GM19452 (cell line): ENCODE results near the gene SLC39A9.
"Not testable (repeated sequence)": the region's sequence is repeated elsewhere in the genome, so short reads cannot be mapped to it uniquely, and the experiment has no call there.

Source experiments
- ATAC-seq: cut with Tn5 transposase; IDR thresholded peaks from one replicate; pipeline ENCODE4 v1.9.1; 2021; ENCODE audit not compliant: unreplicated experiment

SLC39A9 gene

DNA sequence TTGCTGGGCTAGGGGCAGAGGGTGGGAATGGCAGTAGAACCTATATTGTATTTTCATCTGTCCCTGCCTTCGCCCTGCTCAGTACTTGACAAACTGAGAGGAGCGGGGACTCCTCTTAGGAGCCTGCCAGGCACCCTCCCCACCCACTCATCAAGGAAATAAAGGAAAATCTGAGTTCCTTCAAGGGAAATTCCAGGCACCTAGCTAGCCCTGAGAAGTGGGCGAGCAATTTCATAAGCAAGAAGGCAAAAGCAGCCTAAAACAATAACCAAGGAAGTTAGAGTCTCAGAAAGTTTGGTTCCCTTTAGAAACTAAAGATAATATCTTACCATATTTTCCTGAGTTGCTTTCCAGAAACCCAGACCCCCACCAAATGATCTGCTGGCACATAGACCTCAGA lies 75.5 kb downstream of the SLC39A9 start:
- ATAC-seq = no peak

- no peak for ATAC-seq
These were observed 76.8 kb downstream of the SLC39A9 start for GRCh38 chr14:69475194-69475818.

- ATAC-seq = not testable (repeated sequence)
These were observed 78.4 kb downstream of the SLC39A9 start for GRCh38 chr14:69476824-69477450.

GRCh38 chr14:69478055-69478454 lies 79.6 kb downstream of the SLC39A9 start:
- ATAC-seq = not testable (repeated sequence)

DNA sequence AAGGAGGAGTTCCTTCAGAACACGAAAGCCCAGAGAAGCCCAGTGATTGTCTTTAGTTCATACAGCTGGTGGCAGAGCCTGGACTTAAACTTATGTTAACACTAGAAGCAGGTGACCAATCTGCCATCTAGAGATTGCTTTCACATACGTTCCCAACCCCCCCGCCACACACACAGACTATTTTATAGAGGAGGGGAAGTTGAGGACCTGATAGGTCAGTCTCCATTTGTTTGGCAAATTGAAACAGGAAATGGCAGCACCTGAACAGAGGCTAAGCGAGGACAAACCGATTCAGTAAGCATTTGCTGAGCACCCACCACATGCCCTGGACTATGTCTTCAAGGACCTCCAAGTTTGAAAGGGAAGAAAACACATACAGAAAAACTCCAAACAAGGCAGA lies 81.2 kb downstream of the SLC39A9 start:
- no peak for ATAC-seq

DNA sequence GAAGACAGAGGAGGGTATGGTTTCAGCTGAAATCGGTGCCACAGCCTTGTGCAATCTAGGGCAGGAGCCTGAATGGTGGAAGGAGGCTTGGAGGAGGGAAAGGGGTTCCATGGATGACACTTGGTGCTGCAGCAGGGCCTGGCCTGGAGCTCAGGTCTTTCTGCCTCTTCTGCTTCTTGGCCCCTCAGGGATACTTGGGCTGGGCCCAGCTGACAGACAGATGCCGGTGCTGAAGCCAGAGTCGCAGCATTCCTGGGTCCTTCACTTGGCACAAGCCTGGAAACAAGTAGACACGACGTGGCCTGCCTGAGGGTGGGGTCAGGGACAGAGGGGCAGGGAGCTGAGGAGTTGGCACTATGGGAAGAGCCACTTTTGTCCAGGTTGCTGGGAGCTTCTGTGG lies 81.6 kb downstream of the SLC39A9 start:
- no peak for ATAC-seq

GRCh38 chr14:69481815-69482568 lies 83.5 kb downstream of the SLC39A9 start:
- peak; percentile 91 for ATAC-seq

GRCh38 chr14:69483765-69484443 lies 85.4 kb downstream of the SLC39A9 start:
- ATAC-seq = no peak

- no peak for ATAC-seq
These were observed 86.2 kb downstream of the SLC39A9 start, which contains the start of gene PLEKHD1 for GRCh38 chr14:69484444-69485314. Gene PLEKHD1, plus strand, starts transcription at chr14:69484728. Its CDS starts 238 bp downstream, at chr14:69484966.

- ATAC-seq = no peak
These were observed 86.8 kb downstream of the SLC39A9 start for GRCh38 chr14:69485315-69485660.

- no peak for ATAC-seq
These were observed 87.2 kb downstream of the SLC39A9 start for GRCh38 chr14:69485701-69486100.

DNA sequence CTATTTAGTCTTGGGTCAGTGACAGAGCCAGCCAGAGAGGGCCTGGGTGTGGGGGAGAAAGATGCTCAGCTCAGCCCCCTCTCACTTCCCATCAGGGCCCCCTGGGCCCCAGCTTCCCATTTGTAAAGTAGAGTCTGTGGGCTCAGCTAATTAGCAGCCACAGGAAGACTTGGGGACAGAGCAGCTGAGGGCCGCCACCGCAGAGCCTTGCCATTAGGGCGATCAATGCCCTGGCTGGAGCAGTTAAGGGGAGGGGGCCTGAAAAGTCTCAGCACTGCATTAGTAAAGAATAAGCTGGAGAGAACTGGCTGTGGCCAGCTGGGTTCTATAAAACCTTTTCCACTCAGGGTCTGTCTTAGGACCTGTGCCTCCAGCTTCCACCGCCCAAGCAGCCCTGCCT lies 88.7 kb downstream of the SLC39A9 start:
- ATAC-seq = no peak

- no peak for ATAC-seq
These were observed 89.3 kb downstream of the SLC39A9 start for GRCh38 chr14:69487771-69488170.

DNA sequence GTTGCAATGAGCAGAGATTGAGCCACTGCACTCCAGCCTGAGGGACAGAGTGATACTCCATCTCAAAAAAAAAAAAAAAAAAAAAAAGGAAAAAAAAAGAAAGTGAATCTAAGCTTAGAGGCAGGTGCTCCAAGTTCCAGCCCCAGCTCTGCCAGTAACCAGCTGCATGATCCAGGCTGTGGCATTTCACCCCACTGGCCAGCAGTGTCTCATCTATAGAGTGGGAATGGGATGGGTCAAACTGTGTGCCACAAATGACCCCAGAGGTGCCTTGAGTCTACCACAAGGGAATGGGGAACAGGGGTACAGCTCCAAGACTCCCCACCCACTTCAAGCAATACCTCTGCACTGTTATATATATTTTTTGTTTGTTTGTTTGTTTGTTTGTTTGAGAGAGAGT lies 91.0 kb downstream of the SLC39A9 start:
- no peak for ATAC-seq

- ATAC-seq = no peak
These were observed 91.9 kb downstream of the SLC39A9 start for GRCh38 chr14:69490219-69490918.

- ATAC-seq = no peak
These were observed 92.7 kb downstream of the SLC39A9 start for GRCh38 chr14:69491193-69491592.

- no peak for ATAC-seq
These were observed 94.5 kb downstream of the SLC39A9 start for GRCh38 chr14:69493038-69493437.

DNA sequence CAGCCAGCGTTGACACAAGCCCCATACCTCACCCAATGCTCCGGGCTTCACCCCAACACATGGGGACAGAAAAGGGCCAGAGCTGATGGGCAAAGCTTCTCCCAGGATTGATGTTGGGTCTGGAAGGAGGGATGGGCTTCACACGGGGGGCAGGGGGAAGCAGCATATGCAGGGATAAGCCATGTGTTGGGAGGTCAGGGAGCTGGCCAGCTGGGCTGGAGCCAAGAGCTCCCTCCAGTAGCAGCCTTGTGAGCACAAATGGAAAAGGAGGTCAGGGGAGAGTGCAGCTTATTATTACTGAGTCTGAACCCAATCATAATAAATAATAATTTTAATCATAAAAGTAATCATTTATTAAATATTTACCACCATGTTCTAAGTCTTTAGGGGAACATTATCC lies 95.3 kb downstream of the SLC39A9 start:
- ATAC-seq = no peak

DNA sequence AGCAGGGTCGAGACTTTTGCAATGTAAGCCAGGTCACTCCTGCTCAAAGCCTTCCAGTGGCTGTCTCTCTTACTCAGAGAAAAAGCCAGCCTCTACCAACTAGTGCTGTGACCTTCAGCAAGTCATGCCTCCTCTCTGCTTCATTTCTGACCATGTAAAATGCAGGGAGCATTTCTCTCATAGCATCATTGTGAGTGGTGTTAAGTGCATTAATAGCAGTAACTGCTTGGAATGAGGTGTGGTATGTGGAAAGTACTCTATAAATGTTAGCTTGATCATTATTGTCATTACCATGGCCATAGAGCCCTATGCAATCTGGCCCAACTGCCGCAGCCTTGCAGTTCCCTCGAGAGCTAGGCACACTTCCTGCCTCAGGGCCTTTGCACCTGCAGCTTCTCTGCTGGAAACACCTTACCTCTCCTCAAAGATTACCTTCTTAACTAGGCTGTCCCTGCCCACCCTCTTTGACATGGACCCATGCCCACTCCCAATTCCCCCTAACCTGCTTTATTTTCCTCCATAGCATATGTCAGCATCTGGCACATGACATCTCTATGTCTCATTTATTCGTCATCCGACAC lies 96.9 kb downstream of the SLC39A9 start:
- no peak for ATAC-seq

DNA sequence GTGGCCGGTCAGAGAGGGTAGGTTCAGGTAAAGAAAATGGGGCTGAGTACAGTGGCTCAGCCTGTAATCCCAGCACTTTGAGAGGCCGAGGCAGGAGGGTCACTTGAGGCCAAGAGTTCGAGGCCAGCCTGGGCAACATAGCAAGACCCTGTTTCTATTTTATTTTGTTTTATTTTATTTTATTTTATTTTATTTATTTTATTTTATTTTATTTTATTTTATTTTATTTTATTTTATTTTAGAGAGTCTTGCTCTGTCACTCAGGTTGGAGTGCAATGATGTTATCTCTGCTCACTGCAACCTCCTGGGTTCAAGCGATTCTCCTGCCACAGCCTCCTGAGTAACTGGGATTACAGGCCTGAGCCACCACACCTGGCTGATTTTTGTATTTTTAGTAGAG lies 99.4 kb downstream of the SLC39A9 start:
- ATAC-seq = not testable (repeated sequence)
